Smooth muscle cell (in vitro differentiated cells): ENCODE results near the gene ARHGAP24. TPM values are rescaled to one million over a fixed set of nuclear protein-coding genes. Genes with fewer than 3 reads are reported as not detected.

Experiments used
- DNase-seq: peaks from one replicate; lab custom pipeline; 2025; ENCODE audit not compliant: unreplicated experiment; lab: John Stamatoyannopoulos, UW
- H2AFZ ChIP-seq: fragments of 200-600 bp; sonication (generic); 2 replicates; pipeline ENCODE4 v1.6.0; 2016; ENCODE audit warnings: antibody characterized with exemption, low read depth, mild to moderate bottlenecking
- H3F3A ChIP-seq: fragments of 200-600 bp; sonication (generic); 2 replicates; pipeline ENCODE4 v1.6.0; 2017; ENCODE audit warnings: antibody characterized with exemption, low read depth
- H3K27ac ChIP-seq: fragments of 200-600 bp; sonication (generic); 2 replicates; pipeline ENCODE4 v1.5.1; 2016; ENCODE audit warnings: low read depth, mild to moderate bottlenecking
- H3K27me3 ChIP-seq: fragments of 200-600 bp; sonication (generic); 2 replicates; pipeline ENCODE4 v1.6.1; 2016; ENCODE audit warnings: low read depth, mild to moderate bottlenecking
- H3K36me3 ChIP-seq: fragments of 200-600 bp; sonication (generic); 2 replicates; pipeline ENCODE4 v1.5.1; 2016; ENCODE audit warnings: low read depth
- H3K4me1 ChIP-seq: fragments of 200-600 bp; sonication (generic); 2 replicates; pipeline ENCODE4 v1.5.1; 2016; ENCODE audit warnings: low read depth
- H3K4me2 ChIP-seq: fragments of 200-600 bp; sonication (generic); 2 replicates; pipeline ENCODE4 v1.6.0; 2016; ENCODE audit warnings: mild to moderate bottlenecking
- H3K4me3 ChIP-seq: fragments of 200-600 bp; sonication (generic); 2 replicates; pipeline ENCODE4 v1.5.1; 2016; ENCODE audit warnings: mild to moderate bottlenecking
- H3K79me2 ChIP-seq: fragments of 200-600 bp; sonication (generic); 2 replicates; pipeline ENCODE4 v1.6.0; 2016; ENCODE audit warnings: low read depth, mild to moderate bottlenecking
- H3K9ac ChIP-seq: fragments of 200-600 bp; sonication (generic); 2 replicates; pipeline ENCODE4 v1.6.0; 2016; ENCODE audit warnings: low read depth
- H3K9me3 ChIP-seq: fragments of 200-600 bp; sonication (generic); replicated peaks from 2 replicates; pipeline ENCODE4 v1.5.1; 2016; ENCODE audit warnings: low read depth
- H4K20me1 ChIP-seq: fragments of 200-600 bp; sonication (generic); 2 replicates; pipeline ENCODE4 v1.6.0; 2016; ENCODE audit warnings: low read depth
- WGBS: methylation state at CpG from one replicate; pipeline ENCODE4 v1.1.7; 2016; ENCODE audit warnings: low lambda C conversion rate; 5-methylcytosine and 5-hydroxymethylcytosine counted together
- polyA plus RNA-seq: library from polyadenylated mRNA; unstranded; fragments of >200 nt; fragmentation: Nextera tagmentation; extraction: Ambion mirVana; gene quantifications from 2 replicates; pipeline ENCODE4 v1.2.1, GENCODE V29; 2016
- total RNA-seq: library from RNA; depleted of rRNA; stranded (reverse); fragments of >200 nt; gene quantifications from 2 replicates; pipeline ENCODE4 v1.2.3, GENCODE V29; 2014
- TF ChIP-seq, protein P1 (sequence below): fragments of 200-600 bp; sonication (generic); IDR thresholded peaks from 2 replicates; pipeline ENCODE4 v1.5.1; 2017; ENCODE audit warnings: borderline replicate concordance, mild to moderate bottlenecking, antibody characterized with exemption; ENCODE audit not compliant: insufficient read depth, poor library complexity, severe bottlenecking

The ARHGAP24 gene
- total and polyA plus RNA-seq, 2 experiments from 2014 or later, result 4.9 to 18.2 TPM

DNA sequence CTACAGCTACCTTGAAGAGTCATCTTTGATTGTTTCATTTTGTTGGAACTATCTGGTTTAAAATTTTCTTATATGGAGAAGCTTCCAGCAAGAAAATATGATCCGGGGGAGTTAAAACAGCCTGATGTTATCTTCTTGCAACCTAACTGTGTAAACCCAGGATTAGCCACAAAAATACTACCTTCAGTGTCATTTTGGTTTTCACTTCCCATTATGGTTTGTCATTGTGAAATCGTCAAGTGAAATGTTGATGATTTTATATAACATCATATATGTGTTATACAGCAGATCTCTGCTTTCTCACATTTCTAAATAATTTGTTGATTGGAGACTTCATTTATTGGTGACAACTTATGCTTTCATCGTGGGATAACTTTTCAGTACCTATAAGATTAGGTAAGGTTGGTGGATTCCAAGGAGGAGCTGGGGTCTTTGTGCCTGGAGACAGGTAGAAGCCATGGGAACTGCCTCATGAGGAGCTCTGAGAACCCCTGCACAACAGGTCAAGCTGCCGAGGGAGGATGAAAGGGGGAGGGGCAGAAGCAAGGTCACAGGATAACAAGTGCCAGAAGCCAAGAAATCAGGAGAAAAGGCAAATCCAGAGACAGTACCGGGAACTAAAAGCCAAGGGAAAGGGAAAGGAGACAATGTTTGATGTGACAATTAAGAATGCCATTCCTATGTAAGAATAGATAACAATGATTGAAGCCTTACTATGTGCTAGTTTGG, 7.2 kb downstream of the ARHGAP24 start:
- Histone ChIP-seq H3K27ac (no peak overlapping the region), H3K27me3 (no peaks in the 10 kb centered on the region), H3K79me2 (peaks cover 20% of the 10 kb centered on the region), H4K20me1 (no peaks in the 10 kb centered on the region), H3K4me3 (no peak overlapping the region), H2AFZ (no peak overlapping the region), H3K4me1 (no peaks in the 10 kb centered on the region), H3K4me2 (no peak overlapping the region), H3F3A (no peaks in the 10 kb centered on the region), H3K9me3 (no peaks in the 10 kb centered on the region), H3K9ac (no peak overlapping the region), H3K36me3 (no peaks in the 10 kb centered on the region)
- no peak for DNase-seq
- WGBS, result 72% methylated on average over 5 of the region's 5 CpGs
- TF ChIP-seq, protein P1, sequence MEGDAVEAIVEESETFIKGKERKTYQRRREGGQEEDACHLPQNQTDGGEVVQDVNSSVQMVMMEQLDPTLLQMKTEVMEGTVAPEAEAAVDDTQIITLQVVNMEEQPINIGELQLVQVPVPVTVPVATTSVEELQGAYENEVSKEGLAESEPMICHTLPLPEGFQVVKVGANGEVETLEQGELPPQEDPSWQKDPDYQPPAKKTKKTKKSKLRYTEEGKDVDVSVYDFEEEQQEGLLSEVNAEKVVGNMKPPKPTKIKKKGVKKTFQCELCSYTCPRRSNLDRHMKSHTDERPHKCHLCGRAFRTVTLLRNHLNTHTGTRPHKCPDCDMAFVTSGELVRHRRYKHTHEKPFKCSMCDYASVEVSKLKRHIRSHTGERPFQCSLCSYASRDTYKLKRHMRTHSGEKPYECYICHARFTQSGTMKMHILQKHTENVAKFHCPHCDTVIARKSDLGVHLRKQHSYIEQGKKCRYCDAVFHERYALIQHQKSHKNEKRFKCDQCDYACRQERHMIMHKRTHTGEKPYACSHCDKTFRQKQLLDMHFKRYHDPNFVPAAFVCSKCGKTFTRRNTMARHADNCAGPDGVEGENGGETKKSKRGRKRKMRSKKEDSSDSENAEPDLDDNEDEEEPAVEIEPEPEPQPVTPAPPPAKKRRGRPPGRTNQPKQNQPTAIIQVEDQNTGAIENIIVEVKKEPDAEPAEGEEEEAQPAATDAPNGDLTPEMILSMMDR, result no peak

DNA sequence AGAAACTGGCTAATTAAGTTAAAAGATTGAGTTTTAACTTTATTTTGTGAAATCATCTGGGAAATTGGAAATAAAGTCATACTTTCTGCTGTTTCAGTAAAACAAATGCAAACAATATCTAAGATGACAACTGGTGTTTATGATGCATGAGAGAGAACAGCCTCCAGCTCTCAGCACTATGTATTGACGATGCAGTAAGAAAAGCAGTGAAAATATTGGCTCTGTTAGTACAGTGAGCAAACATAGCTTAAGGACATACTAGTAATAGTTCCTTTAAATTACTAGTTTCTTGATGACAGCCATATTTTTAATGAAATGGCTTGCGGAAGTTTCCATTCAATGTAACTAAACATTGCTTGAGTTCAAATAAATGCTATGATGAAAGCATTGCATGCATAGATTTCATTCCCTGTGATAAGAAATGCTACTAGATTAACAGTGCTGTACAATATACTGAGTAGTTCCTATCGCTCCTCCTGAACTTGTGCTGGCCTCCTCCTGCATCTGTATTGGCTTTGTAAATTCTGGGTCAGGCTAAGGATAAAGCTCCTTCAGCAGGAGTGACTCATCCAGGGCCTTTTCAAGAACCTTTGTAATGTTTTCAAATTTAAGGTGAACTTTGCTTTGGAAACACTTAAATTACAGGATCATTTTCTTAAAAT, 11.6 kb downstream of the ARHGAP24 start:
- H3F3A ChIP-seq, result no peaks in the 10 kb centered on the region
- peaks cover 5% of the 10 kb centered on the region for H3K79me2 ChIP-seq
- H3K4me3 ChIP-seq, result no peak overlapping the region
- WGBS, result 68% methylated on average over 3 of the region's 3 CpGs
- DNase-seq, result no peak
- H2AFZ ChIP-seq, result no peak overlapping the region
- no peaks in the 10 kb centered on the region for H3K27me3 ChIP-seq
- TF ChIP-seq, protein P1, result no peak
- peaks cover 4% of the 10 kb centered on the region for H3K4me1 ChIP-seq
- no peak overlapping the region for H3K9ac ChIP-seq
- H3K9me3 ChIP-seq, result no peaks in the 10 kb centered on the region
- no peaks in the 10 kb centered on the region for H3K36me3 ChIP-seq
- peak overlapping the region; percentile 1 for H3K4me2 ChIP-seq
- H4K20me1 ChIP-seq, result no peaks in the 10 kb centered on the region
- H3K27ac ChIP-seq, result no peak overlapping the region

DNA sequence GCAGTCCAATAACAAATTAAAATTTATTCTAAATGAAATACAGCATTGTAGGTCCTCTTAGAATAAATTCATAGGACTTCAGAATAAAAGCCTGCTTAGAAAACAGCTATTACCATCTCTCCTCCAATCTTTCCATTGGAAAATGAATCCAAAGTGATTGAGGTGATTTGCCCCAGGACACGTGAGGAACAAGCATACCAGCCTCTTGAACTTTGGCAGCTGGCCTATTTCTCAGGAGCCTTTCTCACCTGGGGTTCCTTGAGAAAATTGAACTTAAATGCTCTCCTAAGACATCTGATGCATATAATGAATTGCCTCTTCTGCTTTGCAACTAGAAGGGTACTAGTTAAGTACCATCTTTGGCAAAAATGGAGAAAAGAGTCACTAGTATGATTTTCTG, 13.5 kb downstream of the ARHGAP24 start:
- Histone ChIP-seq H3K27ac (no peak overlapping the region), H3K4me3 (no peak overlapping the region), H3K9me3 (no peaks in the 10 kb centered on the region), H3K36me3 (no peaks in the 10 kb centered on the region), H3K79me2 (peaks cover 5% of the 10 kb centered on the region), H3K9ac (no peak overlapping the region), H3K27me3 (no peaks in the 10 kb centered on the region), H3K4me2 (no peak overlapping the region), H3K4me1 (peaks cover 4% of the 10 kb centered on the region), H2AFZ (no peak overlapping the region), H4K20me1 (no peaks in the 10 kb centered on the region), H3F3A (no peaks in the 10 kb centered on the region)
- 88% methylated on average over 1 of the region's 1 CpG for WGBS
- no peak for DNase-seq
- TF ChIP-seq, protein P1, result no peak
